OCI-LY3 (cell line): ENCODE results near the gene TCERG1L.

Experiments
- EZH2phosphoT487 ChIP-seq: fragments of 200-600 bp; shearing (Covaris generic); IDR thresholded peaks from 2 replicates; pipeline ENCODE4 v1.6.1; 2018; ENCODE audit warnings: antibody characterized with exemption, mixed run types, low read depth
- TF ChIP-seq, protein P1 (sequence below): fragments of 200-600, 300-600 bp; sonication (generic); IDR thresholded peaks from 2 replicates; pipeline ENCODE4 v1.5.1; 2014; ENCODE audit warnings: antibody characterized with exemption, low read length, low read depth

DNA sequence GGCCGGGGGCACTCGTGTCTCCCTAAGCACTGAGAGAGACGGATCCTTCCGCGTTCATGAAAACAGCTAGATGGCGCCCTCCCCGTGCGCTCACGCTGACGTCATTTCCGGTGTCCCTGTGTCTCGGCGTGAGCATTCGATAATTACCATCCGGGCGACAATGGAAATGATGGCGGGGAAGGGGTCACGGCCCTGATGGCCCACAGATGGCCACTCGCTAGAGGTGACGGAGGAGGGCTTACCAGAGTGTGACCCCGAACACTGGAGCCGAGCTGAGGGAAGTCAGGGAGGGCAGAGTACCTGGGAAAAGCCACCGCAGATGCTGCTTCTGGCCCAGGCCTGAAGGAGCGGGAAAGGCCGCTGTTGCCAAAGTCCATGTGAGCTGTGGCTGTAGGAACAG lies 222.9 kb downstream of the TCERG1L start:
- TF ChIP-seq, protein P1, sequence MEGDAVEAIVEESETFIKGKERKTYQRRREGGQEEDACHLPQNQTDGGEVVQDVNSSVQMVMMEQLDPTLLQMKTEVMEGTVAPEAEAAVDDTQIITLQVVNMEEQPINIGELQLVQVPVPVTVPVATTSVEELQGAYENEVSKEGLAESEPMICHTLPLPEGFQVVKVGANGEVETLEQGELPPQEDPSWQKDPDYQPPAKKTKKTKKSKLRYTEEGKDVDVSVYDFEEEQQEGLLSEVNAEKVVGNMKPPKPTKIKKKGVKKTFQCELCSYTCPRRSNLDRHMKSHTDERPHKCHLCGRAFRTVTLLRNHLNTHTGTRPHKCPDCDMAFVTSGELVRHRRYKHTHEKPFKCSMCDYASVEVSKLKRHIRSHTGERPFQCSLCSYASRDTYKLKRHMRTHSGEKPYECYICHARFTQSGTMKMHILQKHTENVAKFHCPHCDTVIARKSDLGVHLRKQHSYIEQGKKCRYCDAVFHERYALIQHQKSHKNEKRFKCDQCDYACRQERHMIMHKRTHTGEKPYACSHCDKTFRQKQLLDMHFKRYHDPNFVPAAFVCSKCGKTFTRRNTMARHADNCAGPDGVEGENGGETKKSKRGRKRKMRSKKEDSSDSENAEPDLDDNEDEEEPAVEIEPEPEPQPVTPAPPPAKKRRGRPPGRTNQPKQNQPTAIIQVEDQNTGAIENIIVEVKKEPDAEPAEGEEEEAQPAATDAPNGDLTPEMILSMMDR: no peak
- no peak for TF ChIP-seq EZH2phosphoT487
